Stomach smooth muscle (tissue), 2 donors: ENCODE results near the gene RMI1.

Experiments
- H3K27ac ChIP-seq: one replicate; pipeline ENCODE4 v1.7.0; 2013; ENCODE audit warnings: mild to moderate bottlenecking, low read length, inconsistent platforms
- H3K27me3 ChIP-seq, 2 donors: one replicate each; pipeline ENCODE4 v1.7.0; 2013; ENCODE audit warnings: low read length in 2 of 2; ENCODE audit not compliant: insufficient read depth in 2 of 2, control insufficient read depth in 1 of 2
- H3K36me3 ChIP-seq, 2 donors: one replicate each; pipeline ENCODE4 v1.7.0; 2013; ENCODE audit warnings: low read length in 2 of 2; ENCODE audit not compliant: control insufficient read depth in 2 of 2, insufficient read depth in 2 of 2
- H3K4me1 ChIP-seq: one replicate; pipeline ENCODE4 v1.7.0; 2013; ENCODE audit warnings: low read length; ENCODE audit not compliant: control insufficient read depth, insufficient read depth
- H3K4me3 ChIP-seq, 2 donors: one replicate each; pipeline ENCODE4 v1.7.0; 2013; ENCODE audit warnings: low read length in 2 of 2
- H3K9ac ChIP-seq, 2 donors: one replicate each; pipeline ENCODE4 v1.7.0; 2013; ENCODE audit warnings: low read length in 2 of 2, mild to moderate bottlenecking in 1 of 2
- H3K9me3 ChIP-seq, 2 donors: one replicate each; pipeline ENCODE4 v1.7.0; 2013; ENCODE audit warnings: low read length in 2 of 2; ENCODE audit not compliant: control insufficient read depth in 2 of 2
- donor health status: healthy.
- donor health status: Pancreatic carcinoma.

RMI1 gene

DNA sequence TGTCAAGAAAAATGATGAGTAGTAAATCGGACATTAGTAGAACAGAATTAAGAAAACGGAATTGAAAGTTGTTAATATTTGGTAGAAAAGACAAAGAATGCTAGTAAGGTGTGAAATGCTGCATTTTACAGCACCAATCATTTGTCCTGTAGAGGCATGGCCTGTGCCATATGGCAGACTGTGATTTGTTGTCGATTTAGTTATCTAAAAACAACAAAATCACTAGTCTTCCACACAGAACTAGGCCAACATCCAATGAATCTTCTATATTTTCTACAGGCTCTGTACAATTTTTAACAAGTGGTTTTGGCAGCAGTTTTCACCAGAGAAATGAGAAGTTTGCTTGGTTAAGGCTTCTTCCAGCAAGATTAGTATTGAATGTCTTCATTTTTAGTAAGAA lies 11.0 kb upstream of the RMI1 start:
- Histone ChIP-seq H3K27ac (no peak overlapping the region), H3K4me3 (no peak overlapping the region), H3K36me3 (peaks cover 50 to 60% of the 10 kb centered on the region in 2 donors)

DNA sequence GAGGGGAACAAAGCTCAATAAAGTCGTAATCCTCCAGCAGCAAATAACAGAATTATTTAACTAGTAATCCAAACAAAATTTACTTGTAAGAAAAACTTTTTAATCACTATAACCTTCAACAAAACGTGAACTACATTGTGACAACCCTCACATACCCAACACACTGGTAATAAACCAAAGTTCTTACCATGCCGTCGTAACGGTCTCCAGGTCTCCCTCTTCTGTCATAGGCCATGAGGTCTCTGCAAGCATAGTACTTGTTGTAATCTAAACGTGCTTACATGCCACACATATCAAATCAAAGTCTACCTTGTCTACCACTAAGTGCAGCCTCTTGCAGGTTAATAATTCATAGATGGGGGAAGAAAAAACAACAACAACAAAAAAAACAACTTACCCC lies 9.1 kb upstream of the RMI1 start:
- Histone ChIP-seq H3K4me3 (no peak overlapping the region), H3K27ac (no peak overlapping the region), H3K27me3 (no peaks in the 10 kb centered on the region), H3K4me1 (no peaks in the 10 kb centered on the region), H3K9me3 (no peaks in the 10 kb centered on the region), H3K36me3 (peaks cover 61 to 73% of the 10 kb centered on the region in 2 donors), H3K9ac (no peak overlapping the region)

More for the DNA sequence above, 11.0 kb upstream of the RMI1 start:
- H3K9ac ChIP-seq = no peak overlapping the region
- no peaks in the 10 kb centered on the region for H3K4me1 ChIP-seq
- H3K27me3 ChIP-seq = no peaks in the 10 kb centered on the region
- H3K9me3 ChIP-seq = no peaks in the 10 kb centered on the region

DNA sequence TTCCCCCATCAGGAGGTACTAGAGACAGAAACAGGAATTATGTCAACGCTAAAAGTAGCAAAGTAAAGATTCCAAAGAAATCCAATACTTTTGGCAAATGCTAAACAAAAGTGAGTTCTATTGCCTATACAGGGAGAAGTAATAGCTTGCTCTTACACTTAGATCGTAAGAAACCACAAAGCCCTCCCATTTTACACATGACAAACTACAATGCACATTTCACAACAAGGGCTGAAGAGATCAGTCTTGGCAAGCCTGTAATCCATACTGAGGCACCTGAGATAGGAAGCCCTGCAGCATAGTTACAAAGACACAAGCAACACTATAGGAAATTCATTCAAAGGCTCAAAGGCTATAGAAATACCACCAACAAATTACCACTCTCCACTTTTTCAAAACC lies 8.3 kb upstream of the RMI1 start:
- Histone ChIP-seq H3K27ac (no peak overlapping the region), H3K4me3 (no peak overlapping the region), H3K27me3 (no peaks in the 10 kb centered on the region), H3K36me3 (peaks cover 63 to 69% of the 10 kb centered on the region in 2 donors), H3K9ac (no peak overlapping the region), H3K4me1 (no peaks in the 10 kb centered on the region), H3K9me3 (no peaks in the 10 kb centered on the region)

DNA sequence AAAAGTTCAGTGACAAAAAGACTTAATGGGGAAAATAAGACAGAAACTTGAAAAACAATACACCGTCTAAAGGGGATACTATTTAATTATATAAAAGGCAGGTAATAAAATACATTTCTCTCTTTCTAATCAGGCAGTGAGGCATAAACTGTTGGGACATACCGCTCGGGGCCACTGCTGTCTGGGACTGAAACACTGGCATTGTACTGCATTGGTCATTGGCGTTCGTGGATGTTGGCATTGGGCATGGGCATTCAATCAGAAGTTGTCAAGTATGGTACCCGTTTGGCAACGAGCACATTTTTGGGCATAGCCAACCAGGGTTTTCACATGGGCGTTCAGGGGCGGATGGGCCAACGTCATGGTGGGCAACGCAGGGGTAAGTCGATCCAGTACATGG lies 5.3 kb upstream of the RMI1 start:
- peaks cover 52 to 56% of the 10 kb centered on the region in 2 donors for H3K36me3 ChIP-seq

DNA sequence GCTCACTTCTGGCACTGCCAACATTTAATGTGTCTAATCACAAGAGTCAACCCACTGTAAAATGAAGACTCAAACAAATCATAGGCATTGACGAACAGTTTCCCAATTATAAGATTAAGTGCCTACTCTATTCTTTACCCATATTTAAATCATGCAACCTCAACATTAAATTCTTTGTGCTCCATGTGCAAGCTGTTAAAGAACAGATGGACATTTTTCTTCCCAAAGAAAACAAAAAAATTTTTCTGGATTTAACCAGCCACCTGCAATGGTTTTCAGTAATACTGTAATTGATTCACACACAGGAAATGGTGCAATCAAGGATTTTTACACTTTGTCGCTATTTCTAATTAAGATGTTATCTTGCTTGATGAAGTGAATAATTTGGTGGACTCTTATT lies 4.2 kb upstream of the RMI1 start:
- Histone ChIP-seq H3K4me1 (no peaks in the 10 kb centered on the region), H3K27me3 (no peaks in the 10 kb centered on the region), H3K9ac (no peak overlapping the region), H3K4me3 (no peak overlapping the region), H3K9me3 (no peaks in the 10 kb centered on the region), H3K27ac (no peak overlapping the region), H3K36me3 (peaks cover 41 to 45% of the 10 kb centered on the region in 2 donors)

More for the DNA sequence above, 5.3 kb upstream of the RMI1 start:
- Histone ChIP-seq H3K4me1 (no peaks in the 10 kb centered on the region), H3K27me3 (no peaks in the 10 kb centered on the region), H3K4me3 (no peak overlapping the region), H3K9me3 (no peaks in the 10 kb centered on the region), H3K27ac (no peak overlapping the region), H3K9ac (no peak overlapping the region)

DNA sequence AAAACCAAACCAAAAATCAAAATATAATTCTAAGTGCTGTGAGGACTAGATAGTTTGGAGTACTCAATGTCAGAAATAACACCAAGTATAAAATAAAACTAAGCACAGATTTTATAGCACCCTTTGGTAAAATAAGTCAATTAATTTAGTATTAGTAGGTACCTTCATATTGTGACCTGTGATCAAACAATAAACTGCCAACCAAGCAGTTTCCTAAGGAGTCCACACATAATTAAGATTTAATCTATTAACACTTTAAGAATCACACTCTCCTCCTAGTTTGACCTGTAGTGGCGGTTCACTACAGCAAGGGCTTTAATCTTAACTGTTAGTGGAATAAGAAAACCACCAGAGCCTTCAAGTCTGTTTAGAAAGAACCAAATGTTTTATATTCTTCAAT lies 3.4 kb upstream of the RMI1 start:
- Histone ChIP-seq H3K4me3 (no peak overlapping the region), H3K4me1 (no peaks in the 10 kb centered on the region), H3K27me3 (no peaks in the 10 kb centered on the region), H3K9ac (no peak overlapping the region), H3K36me3 (peaks cover 33 to 37% of the 10 kb centered on the region in 2 donors), H3K9me3 (no peaks in the 10 kb centered on the region), H3K27ac (no peak overlapping the region)

DNA sequence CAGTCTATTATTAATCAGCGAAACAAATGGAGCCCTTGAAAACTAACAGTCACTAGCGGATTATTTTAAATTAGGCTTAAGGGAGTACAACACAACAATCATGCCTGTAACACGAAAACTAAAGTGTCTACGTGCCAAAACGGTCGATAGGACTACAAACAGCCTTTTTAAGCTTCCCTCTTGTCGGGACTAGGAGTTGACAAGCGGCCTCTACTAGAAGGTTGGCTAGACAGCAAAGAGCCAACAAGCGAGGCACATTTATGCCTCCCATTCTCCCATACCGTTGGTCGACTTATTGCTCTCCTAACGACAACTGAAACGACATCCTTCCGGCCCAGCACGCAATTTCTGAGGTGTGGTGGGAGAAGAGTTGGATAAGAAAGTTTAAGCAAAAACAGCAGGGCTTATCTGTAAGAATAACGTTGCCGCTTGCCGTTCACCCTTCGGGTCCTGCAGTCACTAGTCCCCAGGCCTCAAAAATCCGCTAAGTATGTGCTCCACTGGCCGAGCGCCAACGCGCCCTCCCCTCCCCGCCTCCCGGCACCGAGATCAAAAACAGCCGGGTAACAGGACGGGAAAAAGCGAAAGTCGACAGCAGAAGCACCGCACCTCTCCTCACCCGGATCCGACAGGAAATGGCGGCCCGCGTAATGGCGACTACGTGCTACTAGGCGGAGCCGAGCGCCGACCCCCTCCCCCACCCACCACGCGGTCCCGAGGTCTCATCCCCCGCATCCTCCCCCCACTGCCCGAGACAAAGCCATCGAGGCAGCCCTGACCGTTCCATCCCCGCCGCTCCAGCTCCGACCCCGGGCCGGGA lies 1.4 kb upstream of the RMI1 start:
- Histone ChIP-seq H3K9me3 (no peaks in the 10 kb centered on the region), H3K27ac (peak overlapping the region; percentile 99), H3K36me3 (peaks cover 18 to 21% of the 10 kb centered on the region in 2 donors), H3K27me3 (no peaks in the 10 kb centered on the region), H3K4me3 (peak overlapping the region; percentile 94 to 98), H3K9ac (peak overlapping the region; percentile 96 to 100), H3K4me1 (no peaks in the 10 kb centered on the region)

DNA sequence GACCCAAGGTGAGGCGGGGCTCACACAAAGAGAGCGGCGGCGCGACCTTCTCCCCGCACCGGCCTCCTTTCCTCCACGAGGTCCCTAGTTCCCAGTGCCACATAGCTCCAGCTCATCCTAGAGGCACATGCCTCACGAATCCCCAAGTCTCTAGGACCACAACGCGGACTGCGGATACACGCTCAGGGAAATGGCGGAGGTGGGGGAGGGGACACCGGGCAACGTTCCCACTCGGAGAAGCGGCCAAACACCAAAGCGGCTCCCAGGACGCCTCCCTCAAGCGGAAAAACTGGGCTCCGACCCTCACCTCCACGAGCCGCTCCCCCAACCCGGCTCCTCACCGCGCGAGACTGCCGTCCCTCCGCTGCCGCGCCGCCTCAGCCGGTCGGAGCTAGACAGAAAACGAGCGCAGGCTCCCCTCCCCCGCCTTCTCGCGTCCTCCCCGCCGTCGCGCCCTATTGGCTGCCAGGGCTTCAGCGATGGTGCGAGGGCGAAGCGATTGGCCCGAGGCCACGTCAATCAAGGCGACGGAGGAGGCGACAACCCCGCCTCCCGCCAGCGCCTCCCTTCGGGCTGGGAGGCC lies 702 bp upstream of the RMI1 start, which contains the start of gene HNRNPK:
Gene HNRNPK, minus strand, starts transcription at position 404 of the 583 bp plus-strand sequence. CDS start 1,963 bp downstream, outside the sequence.
- H3K36me3 ChIP-seq = peaks cover 12 to 17% of the 10 kb centered on the region in 2 donors
- no peaks in the 10 kb centered on the region for H3K9me3 ChIP-seq
- no peaks in the 10 kb centered on the region for H3K27me3 ChIP-seq
- H3K4me3 ChIP-seq = peak within 1 kb of the TSS; percentile 94 to 98
- H3K9ac ChIP-seq = peak within 1 kb of the TSS; percentile 96 to 100
- H3K4me1 ChIP-seq = no peaks in the 10 kb centered on the region
- H3K27ac ChIP-seq = peak within 1 kb of the TSS; percentile 99

DNA sequence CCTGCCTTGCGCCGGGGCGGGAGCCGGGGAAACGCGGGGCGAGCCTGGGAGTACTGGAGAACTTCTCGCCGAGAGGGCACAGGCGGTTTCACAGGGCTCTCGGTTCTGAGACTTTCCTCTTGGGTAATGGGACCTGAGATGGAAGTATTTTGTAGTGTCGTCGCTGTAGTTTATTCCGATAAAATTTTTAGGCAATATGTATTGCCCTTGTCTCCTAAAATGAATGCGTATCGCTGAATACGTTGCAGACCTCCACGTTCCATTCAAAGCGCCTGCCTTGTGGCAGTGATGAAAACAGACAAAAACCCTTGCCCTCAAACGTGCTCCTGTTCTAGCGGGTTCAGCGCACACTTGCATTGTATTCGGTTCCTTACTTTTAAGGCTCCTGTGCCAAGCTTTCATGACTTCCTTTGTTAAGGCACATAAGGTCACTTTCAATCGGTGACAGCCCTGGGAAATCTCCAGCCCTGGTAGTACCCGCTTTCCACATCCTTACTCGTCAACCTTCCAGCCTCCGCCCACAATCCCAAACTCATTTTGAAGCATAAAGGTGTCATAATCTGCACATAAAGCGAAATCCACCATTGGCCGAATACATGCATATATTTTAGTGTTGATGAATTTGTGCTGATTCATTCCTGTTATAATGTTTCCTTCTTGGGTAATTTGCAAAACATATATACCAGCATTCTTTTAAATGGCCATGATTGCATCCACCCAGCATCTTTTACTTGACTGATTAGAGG lies 694 bp downstream of the RMI1 start:
- H3K4me1 ChIP-seq = no peaks in the 10 kb centered on the region
- peaks cover 3% of the 10 kb centered on the region in 2 donors for H3K36me3 ChIP-seq
- no peaks in the 10 kb centered on the region for H3K27me3 ChIP-seq
- peak overlapping the region; percentile 99 for H3K27ac ChIP-seq
- peak overlapping the region; percentile 96 to 100 for H3K9ac ChIP-seq
- no peaks in the 10 kb centered on the region for H3K9me3 ChIP-seq
- peak overlapping the region; percentile 94 to 98 for H3K4me3 ChIP-seq

DNA sequence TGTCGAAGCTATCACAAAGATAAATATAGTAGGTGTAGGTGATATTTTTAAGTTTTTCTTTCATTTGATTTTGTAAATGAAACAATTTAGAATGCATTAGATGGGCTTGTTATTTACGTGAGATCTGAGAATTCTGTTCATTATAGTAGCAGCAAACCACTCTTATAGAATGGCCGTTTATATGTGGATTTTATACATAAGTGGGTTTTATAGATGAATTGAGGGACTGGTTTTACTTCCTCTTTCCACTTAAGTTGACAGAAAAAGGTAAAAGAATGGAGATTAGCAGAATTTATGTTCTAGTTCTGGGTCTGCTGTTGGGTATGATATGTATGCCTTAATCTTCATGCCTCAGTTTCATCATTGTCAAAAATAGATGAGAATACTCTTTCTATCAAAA lies 5.6 kb downstream of the RMI1 start:
- H3K27ac ChIP-seq = no peak overlapping the region
- no peak overlapping the region for H3K4me3 ChIP-seq
- no peaks in the 10 kb centered on the region for H3K27me3 ChIP-seq
- no peaks in the 10 kb centered on the region for H3K4me1 ChIP-seq
- H3K9ac ChIP-seq = no peak overlapping the region
- no peaks in the 10 kb centered on the region for H3K9me3 ChIP-seq
- H3K36me3 ChIP-seq = no peaks in the 10 kb centered on the region
